ENCODE results near the gene ZNF407.

GRCh38 chr18:75051757-75052156, 454.1 kb downstream of the ZNF407 start:
- TF ChIP-seq CTCF (IDR thresholded peaks at IDR 0.05) (no peak), POLR2AphosphoS5 (IDR thresholded peaks at IDR 0.05) (no peak), EP300 (IDR thresholded peaks at IDR 0.05) (no peak)

All from stomach (tissue), 4 donors.